Activated B cell treated with CpG ODN at 0.5 μM for 24 hours (primary cell): ENCODE measurements around the gene ADAMTSL3. TPM values are rescaled to one million over a fixed set of nuclear protein-coding genes. Genes with fewer than 3 reads are reported as not detected.

ENCODE experiments used
- ATAC-seq: fragments of 200-7000 bp; cut with Tn5 transposase; one replicate; pipeline ENCODE4 v1.10.0; 2021; ENCODE audit warnings: low read depth, mild to moderate bottlenecking, moderate library complexity
- CTCF ChIA-PET: fragments of 350-600 bp; sonication (Branson Sonifier 250); formaldehyde crosslinking; loops from one replicate; lab custom pipeline; 2021; ENCODE audit warnings: antibody characterized with exemption; lab: Charles Lee
- POLR2A ChIA-PET: fragments of 350-600 bp; sonication (Branson Sonifier 250); formaldehyde crosslinking; loops from one replicate; lab custom pipeline; 2021; ENCODE audit warnings: antibody characterized with exemption; lab: Charles Lee
- DNase-seq: peaks from one replicate; pipeline ENCODE4 v3.0.0; 2022
- H3K27ac Mint-ChIP-seq: one replicate; pipeline ENCODE4 v1.8.0; 2020; ENCODE audit warnings: mixed read lengths
- H3K27me3 Mint-ChIP-seq: one replicate; pipeline ENCODE4 v1.8.0; 2021; ENCODE audit warnings: mixed read lengths
- H3K36me3 Mint-ChIP-seq: one replicate; pipeline ENCODE4 v1.8.0; 2021; ENCODE audit warnings: low read depth, mixed read lengths
- H3K4me1 Mint-ChIP-seq: one replicate; pipeline ENCODE4 v1.8.0; 2021; ENCODE audit warnings: mixed read lengths
- H3K4me3 Mint-ChIP-seq: one replicate; pipeline ENCODE4 v1.8.0; 2020; ENCODE audit warnings: mild to moderate bottlenecking, mixed read lengths
- H3K9me3 Mint-ChIP-seq: one replicate; pipeline ENCODE4 v1.8.0; 2020; ENCODE audit warnings: mixed read lengths
- intact Hi-C: fragments of 100-400 bp; cut with micrococcal nuclease; formaldehyde crosslinking; loops from one replicate; pipeline ENCODE4 v1.15.1; 2024
- total RNA-seq: library from RNA; stranded (reverse); gene quantifications from 2 replicates; pipeline ENCODE4 v1.2.3, GENCODE V29; 2022
- TF ChIP-seq, protein P1 (sequence below): fragments of 200-600 bp; IDR thresholded peaks from one replicate; pipeline ENCODE4 v1.8.0; 2022; ENCODE audit warnings: antibody characterized with exemption, mild to moderate bottlenecking

The ADAMTSL3 gene
- total RNA-seq, 1 donor from 2014 or later, result not detected

DNA sequence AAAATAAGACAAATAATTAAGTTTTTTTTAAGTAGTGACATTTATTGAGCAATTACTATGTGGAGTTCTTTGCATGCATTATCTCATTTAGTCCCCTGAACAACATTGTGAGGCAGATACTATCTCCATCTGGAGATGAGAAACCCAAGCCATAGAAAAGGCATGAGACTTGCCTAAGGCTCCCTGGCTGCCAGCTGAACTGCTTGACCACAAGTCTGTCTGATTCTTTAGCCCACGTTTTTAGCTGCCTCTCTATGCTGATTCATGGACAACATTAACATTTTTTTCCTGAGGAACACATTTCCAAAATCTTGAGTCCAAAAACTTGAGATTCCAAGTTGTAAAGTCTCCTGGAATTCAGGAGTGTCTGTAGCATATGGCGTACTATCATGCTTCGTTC, 318.1 kb downstream of the ADAMTSL3 start:
- ATAC-seq, result no peak
- DNase-seq, result no peak
- TF ChIP-seq, protein P1, sequence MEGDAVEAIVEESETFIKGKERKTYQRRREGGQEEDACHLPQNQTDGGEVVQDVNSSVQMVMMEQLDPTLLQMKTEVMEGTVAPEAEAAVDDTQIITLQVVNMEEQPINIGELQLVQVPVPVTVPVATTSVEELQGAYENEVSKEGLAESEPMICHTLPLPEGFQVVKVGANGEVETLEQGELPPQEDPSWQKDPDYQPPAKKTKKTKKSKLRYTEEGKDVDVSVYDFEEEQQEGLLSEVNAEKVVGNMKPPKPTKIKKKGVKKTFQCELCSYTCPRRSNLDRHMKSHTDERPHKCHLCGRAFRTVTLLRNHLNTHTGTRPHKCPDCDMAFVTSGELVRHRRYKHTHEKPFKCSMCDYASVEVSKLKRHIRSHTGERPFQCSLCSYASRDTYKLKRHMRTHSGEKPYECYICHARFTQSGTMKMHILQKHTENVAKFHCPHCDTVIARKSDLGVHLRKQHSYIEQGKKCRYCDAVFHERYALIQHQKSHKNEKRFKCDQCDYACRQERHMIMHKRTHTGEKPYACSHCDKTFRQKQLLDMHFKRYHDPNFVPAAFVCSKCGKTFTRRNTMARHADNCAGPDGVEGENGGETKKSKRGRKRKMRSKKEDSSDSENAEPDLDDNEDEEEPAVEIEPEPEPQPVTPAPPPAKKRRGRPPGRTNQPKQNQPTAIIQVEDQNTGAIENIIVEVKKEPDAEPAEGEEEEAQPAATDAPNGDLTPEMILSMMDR, result no peak
- CTCF ChIA-PET, result no interaction called here
- no peaks in the 10 kb centered on the region for H3K36me3 Mint-ChIP-seq
- H3K27ac Mint-ChIP-seq, result no peak overlapping the region
- no peaks in the 10 kb centered on the region for H3K4me1 Mint-ChIP-seq
- intact Hi-C loops, result no loop called here
- POLR2A ChIA-PET, result no interaction called here
- no peak overlapping the region for H3K4me3 Mint-ChIP-seq
- no peaks in the 10 kb centered on the region for H3K27me3 Mint-ChIP-seq
- H3K9me3 Mint-ChIP-seq, result peaks cover 8% of the 10 kb centered on the region

DNA sequence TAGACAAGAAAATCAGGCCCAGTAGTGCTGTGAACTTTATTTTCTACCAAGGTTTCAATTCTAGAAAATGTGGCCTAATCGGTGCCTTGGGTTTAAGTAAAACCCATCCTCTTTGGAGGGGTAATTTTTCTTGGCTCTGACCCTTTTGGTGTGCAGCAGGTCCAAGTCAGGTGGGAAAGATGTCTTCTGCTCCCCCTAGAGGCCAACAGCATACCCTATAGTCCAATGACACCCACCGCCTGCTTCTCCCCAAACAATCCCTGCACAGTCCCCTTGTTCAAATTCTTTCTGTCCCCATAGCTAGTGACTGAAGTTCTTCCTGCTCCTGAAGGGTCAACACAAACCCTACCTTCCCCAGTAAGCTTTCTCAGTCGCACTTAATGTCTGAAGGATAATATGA, 319.9 kb downstream of the ADAMTSL3 start:
- intact Hi-C loops, result no loop called here
- no peak overlapping the region for H3K27ac Mint-ChIP-seq
- no peaks in the 10 kb centered on the region for H3K27me3 Mint-ChIP-seq
- ChIA-PET CTCF (no interaction called here), POLR2A (no interaction called here)
- H3K4me1 Mint-ChIP-seq, result no peaks in the 10 kb centered on the region
- ATAC-seq (no peak), DNase-seq (no peak)
- H3K9me3 Mint-ChIP-seq, result peaks cover 9% of the 10 kb centered on the region
- H3K36me3 Mint-ChIP-seq, result no peaks in the 10 kb centered on the region
- TF ChIP-seq, protein P1, result no peak
- no peak overlapping the region for H3K4me3 Mint-ChIP-seq

DNA sequence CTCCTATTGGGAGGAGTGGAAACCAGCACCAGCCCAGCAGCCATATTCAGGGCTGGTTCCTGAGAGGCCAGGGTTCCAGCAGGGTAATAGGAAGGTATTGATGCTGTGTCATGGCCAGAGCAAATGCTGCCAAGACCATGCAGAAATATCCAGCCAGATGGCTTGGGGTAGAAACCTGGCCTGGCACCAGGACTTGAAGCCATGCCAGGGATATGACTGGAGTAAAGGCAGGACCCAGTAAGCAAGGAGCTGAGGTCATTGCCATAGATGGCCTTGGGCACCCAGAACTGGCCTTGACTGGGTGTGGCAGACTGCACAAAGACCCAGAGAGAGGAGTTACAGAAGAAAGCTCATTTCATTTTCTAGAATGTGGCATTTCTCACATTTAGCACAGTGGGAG, 324.1 kb downstream of the ADAMTSL3 start:
- H3K27ac Mint-ChIP-seq, result no peak overlapping the region
- ATAC-seq, result no peak
- no peak overlapping the region for H3K4me3 Mint-ChIP-seq
- intact Hi-C loops, result no loop called here
- no peak for DNase-seq
- no peaks in the 10 kb centered on the region for H3K4me1 Mint-ChIP-seq
- H3K27me3 Mint-ChIP-seq, result no peaks in the 10 kb centered on the region
- POLR2A ChIA-PET, result no interaction called here
- no peaks in the 10 kb centered on the region for H3K36me3 Mint-ChIP-seq
- H3K9me3 Mint-ChIP-seq, result peaks cover 9% of the 10 kb centered on the region
- TF ChIP-seq, protein P1, result no peak
- CTCF ChIA-PET, result no interaction called here

GRCh38 chr15:83978588-83978987, 324.7 kb downstream of the ADAMTSL3 start:
- H3K36me3 Mint-ChIP-seq, result no peaks in the 10 kb centered on the region
- intact Hi-C loops, result no loop called here
- no peaks in the 10 kb centered on the region for H3K27me3 Mint-ChIP-seq
- DNase-seq (no peak), ATAC-seq (no peak)
- no peak overlapping the region for H3K27ac Mint-ChIP-seq
- H3K9me3 Mint-ChIP-seq, result peaks cover 9% of the 10 kb centered on the region
- no peak overlapping the region for H3K4me3 Mint-ChIP-seq
- TF ChIP-seq, protein P1, result no peak
- POLR2A ChIA-PET, result no interaction called here
- peaks cover 2% of the 10 kb centered on the region for H3K4me1 Mint-ChIP-seq
- CTCF ChIA-PET, result no interaction called here

DNA sequence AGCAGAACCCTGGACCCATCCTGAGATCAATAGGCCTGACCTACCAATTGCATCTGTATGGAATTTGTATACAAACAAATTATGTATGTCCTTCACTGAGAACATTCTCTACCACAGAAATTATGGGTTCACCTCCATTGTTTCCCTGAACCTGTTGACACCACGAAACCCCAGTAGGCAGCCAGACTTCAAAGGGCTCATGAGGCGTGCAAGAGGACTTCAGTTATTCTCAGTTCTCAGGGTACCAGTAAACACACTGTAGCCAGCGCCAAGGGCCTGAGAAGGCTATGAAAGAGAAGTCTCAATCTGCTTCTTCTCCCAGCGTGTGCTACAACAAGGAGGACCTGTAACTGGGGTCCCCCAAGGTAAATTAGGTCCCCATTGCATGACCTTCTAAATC, 326.7 kb downstream of the ADAMTSL3 start:
- Mint-ChIP-seq H3K4me1 (peaks cover 8% of the 10 kb centered on the region), H3K4me3 (no peak overlapping the region), H3K27me3 (no peaks in the 10 kb centered on the region), H3K9me3 (peaks cover 9% of the 10 kb centered on the region), H3K36me3 (no peaks in the 10 kb centered on the region), H3K27ac (no peak overlapping the region)
- intact Hi-C loops, result no loop called here
- DNase-seq (no peak), ATAC-seq (no peak)
- CTCF ChIA-PET, result no interaction called here
- POLR2A ChIA-PET, result no interaction called here
- TF ChIP-seq, protein P1, result no peak
